ENCODE data around the gene TOR3A.
"Not testable (repeated sequence)": the region's sequence is repeated elsewhere in the genome, so short reads cannot be mapped to it uniquely, and the experiment has no call there.

TOR3A gene

DNA sequence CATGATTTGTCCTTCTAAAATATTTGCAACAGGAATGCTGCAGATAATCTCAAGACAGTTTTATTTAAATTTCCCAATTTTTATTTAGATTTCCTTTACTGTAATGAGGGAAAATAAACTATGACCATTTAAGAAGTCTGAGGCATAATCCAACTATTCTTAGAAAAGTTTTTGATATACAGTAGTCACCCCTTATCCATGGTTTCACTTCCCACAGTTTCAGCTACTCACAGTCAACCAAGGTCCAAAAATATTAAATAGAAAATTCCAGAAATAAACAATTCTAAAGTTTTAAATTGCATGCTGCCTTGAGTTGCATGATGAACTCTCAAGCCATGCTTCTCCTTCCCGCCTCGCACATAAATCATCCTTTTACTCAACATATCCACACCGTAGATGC lies 33.3 kb downstream of the TOR3A start:
- DNase-seq: no peak

DNA sequence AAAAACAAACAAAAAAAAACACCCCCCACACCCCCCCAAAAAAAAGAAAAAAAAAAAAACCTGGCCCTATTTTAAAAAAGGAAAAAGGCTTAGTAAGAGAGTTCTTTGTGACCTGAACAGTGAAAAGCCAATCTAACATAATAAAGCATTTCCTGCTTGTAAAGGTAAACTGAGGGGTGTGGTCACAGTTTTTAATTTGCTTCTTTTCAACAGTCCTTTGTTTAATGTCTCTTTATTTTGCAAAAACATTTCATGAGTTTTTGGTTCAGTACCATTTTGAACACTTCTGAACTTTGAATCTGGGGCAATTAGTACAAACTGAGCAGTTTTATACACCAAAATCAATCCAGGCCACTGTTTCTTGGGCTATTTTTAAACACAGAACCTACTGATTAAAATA lies 37.6 kb downstream of the TOR3A start:
- DNase-seq: no peak

DNA sequence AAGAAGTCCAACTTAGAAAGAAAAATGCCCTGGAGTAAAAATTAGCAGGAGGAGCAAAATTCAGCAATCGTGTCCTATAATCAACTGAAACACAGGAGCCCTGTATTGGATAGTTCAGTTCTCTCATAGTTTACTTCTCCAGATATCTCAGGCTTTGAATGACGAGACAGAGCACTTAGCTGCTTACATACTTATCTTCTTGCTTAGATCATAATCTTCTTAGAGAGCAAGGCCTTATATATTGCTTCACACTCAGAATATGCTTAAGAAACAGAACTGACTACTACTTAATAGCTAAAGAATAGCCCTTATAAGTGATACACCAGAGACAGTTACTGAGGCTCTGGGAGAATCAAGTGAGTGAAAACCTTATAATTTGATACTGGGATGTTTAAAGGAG lies 38.9 kb downstream of the TOR3A start:
- no peak for DNase-seq

DNA sequence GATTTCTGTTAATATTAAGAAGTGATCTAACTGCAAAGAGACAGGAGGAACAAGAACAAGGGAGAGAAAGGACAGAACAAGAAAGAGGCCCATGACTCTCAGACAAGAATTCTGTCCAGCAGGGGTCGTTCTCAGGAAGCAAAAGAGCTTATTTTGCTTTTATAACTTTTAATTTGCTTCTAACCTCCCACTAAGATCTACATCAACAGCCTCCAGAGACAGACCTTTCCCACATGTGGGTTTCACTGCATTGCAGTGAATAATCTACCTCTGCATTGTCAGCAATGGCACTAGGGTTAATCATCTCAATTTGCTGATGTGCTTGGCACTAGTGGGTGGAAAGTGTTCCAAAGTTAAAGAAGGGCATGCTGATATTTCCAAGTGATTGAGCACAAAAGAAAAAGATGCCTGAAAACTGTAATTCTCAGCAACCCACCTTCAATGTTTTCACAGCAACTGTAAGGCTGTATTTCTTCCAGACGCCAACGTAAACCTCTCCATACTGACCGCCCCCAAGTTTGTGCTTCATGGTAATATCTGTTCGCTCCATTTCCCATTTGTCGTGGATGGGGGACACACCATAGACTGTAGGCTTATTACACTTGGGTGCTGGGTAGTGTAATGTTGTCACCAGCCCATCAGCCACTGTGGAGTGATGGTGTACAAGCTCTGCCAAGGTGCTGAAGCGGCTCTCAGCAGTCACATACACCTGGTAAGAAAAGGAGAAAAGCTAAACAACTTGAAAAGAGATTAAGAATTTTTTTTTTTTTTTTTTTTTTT lies 39.5 kb downstream of the TOR3A start:
- no peak for DNase-seq

DNA sequence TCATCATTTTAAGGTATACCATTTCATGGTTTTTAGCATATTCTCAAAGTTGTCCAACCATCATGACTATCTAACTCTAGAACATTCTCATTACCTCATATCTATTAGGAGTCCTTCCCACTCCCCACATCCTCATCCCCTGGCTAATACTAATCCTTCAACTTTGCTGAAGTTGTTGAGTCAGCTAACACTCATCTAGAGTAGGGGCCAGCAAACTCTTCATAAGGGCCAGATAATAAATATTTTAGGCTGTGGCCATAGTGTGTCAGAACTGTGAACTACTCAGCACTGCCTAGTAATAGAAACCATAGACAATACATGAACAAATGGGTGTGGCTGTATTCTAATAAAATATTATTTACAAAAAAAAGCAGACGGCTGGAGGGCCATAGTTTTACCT lies 43.0 kb downstream of the TOR3A start:
- DNase-seq: no peak

DNA sequence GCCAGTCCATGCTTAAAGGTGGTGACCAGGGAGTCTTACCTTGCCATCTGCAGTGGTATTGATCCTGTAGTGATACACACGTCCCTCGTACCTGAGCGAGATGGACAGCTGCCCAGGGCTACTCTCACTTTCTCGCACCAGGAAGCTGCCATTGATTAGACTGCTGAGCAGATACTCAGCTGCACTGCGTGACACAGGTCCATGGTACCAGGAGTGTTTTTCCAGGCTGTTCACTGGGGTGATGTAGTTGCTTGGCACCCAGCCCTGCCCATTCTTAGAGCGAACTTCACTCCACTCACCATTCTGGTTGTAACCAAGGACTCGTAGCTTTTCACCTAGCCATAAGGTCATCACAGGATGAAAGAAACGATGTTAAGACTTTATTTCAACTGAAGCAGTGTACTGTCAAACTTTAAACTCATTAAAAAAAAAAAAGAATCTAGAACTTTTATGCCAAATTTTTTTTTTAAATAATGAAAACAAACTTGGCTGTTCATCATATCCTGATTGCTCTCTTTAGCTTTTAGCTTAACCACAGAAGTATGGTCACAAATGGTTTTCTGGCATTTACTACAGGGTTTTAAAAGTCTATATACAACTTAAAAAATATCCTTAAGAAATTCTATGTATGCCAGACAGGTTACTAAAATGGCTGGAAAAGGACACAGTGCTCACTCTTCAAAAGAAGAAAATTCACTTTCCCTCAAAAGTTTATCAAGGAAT lies 44.6 kb downstream of the TOR3A start:
- no peak for DNase-seq

DNA sequence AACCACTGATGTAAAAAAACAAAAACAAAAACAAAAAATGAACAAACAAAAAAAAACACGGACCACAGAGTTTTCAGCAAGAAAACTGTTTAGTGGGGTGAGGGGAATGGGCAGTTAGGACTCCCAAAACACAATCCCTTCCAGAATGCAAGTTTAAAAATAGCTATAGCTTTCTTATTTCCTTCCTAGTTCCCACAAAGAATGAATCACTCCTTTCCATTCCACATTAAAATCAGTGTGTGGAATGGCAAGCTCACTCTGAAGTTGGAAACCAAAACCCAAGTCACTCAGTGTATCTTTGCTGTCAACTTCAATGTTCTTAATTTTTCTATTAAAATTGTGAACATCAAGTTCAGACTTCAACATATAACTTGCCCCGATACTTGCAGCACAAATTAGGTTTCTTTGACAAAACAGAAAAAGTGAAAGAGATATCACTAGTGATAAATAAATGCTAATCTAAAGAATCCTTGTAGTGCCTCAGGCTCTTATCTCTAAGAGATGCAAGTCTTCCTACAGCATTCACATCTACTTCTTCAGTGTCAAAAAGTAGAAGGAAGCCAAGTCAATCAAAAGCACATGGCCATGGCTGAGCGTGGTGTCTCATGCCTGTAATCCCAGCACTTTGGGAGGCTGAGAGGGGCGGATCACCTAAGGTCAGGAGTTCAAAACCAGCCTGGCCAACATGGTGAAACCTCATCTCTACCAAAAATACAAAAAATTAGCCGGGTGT lies 45.5 kb downstream of the TOR3A start:
- DNase-seq: no peak

DNA sequence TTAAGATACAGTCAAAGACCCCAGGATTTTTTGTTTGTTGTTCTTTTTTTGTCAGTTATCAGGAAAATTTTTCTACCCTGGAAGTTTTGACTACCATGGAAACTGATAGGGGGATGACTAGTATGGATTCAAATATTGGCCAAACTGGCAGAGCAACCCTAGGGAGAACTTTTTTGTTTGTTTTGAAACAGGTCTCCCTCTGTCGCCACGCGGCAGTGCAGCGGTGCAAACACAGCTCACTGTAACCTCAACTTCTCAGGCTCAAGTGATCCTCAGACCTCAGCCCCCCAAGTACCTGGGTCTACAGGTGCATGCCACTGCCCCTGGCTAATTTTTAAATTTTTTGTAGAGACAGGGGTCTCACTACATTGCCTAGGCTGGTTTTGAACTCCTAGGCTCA lies 46.6 kb downstream of the TOR3A start:
- no peak for DNase-seq

DNA sequence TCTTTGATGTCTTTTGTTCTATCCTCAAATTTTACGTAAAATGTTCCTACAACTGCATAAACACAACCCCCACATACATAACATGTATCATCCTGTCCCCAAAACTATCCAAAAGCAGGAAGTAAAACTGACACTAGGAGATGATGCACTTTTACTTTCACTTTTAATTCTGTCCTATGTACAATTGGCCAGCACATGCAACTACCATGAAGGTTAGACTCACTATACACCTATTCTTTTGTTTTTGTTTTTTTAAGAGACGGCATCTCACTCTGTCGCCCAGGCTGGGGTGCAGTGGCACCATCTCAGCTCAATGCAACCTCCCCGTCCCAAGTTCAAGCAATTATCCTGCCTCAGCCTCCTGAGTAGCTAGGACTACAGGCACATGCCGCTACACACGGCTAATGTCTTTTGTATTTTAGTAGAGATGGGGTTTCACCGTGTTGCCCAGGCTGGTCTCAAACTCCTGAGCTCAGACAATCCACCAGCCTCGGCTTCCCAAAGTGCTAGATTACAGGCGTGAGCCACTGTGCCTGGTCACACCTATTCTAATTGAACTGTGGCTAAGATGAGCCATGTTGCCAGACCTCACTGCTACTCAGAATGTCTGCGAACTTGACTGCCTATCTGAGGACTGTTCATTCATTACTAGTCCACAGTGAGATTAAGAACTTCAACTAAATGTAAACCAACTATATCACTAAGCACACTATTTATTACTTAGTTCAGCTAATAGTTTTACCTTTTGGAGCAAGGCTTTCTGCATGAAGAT lies 48.0 kb downstream of the TOR3A start:
- DNase-seq: no peak

DNA sequence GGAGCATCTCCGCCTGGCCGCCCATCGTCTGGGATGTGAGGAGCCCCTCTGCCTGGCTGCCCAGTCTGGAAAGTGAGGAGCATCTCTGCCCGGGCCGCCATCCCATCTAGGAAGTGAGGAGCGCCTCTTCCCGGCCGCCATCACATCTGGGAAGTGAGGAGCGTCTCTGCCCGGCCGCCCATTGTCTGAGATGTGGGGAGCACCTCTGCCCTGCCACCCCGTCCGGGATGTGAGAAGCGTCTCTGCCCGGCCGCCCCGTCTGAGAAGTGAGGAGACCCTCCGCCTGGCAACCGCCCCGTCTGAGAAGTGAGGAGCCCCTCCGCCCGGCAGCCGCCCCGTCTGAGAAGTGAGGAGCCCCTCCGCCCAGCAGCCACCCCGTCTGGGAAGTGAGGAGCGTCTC lies 53.3 kb downstream of the TOR3A start:
- DNase-seq: not testable (repeated sequence)

DNA sequence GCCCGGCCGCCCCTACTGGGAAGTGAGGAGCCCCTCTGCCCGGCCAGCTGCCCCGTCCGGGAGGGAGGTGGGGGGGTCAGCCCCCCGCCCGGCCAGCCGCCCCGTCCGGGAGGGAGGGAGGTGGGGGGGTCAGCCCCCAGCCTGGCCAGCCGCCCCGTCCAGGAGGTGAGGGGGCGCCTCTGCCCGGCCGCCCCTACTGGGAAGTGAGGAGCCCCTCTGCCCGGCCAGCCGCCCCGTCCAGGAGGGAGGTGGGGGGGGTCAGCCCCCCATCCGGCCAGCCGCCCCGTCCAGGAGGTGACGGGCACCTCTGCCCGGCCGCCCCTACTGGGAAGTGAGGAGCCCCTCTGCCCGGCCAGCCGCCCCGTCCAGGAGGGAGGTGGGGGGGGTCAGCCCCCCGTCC lies 53.8 kb downstream of the TOR3A start:
- not testable (repeated sequence) for DNase-seq

DNA sequence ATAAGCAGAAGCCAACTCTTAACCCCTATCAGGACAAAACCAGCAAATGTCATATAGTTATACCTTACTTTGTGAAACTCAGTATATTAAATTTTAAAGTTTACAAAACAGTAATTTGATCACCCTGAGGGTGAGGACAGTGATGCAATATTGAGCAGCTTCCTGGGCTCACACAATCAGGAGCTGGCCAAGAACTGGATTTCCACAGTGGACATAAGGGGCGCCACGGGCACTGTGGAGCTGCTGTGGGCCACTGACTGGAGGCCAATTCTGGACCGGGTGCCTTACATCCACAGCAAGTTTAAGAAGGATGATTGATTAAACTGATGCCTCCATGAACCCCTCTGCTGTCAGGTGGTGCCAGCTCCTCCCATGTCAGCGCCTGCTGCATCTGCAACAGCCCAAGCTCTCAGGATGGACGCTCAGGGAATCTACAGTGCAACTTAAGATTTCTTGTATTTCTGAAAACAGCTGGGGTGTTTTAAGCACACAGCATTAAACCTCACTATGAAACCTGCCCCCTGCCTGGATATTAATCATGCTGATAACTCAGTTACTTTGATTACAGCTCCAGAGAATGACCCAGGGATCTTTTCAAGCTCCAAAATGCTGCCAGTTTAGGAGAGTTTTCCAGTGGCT lies 55.9 kb downstream of the TOR3A start:
- DNase-seq: no peak

DNA sequence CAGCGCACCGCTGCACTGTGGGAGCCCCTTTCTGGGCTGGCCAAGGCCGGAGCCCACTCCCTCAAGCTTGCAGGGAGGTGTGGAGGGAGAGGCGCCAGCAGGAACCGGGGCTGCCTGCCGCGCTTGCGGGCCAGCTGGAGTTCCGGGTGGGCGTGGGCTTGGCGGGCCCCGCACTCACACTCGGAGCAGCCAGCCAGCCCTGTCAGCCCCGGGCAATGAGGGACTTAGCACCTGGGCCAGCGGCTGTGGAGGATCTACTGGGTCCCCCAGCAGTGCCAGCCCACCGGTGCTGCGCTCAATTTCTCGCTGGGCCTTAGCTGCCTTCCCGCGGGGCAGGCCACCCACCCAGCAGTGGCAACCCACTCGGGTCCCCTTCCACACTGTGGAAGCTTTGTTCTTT lies 56.9 kb downstream of the TOR3A start:
- DNase-seq: not testable (repeated sequence)

DNA sequence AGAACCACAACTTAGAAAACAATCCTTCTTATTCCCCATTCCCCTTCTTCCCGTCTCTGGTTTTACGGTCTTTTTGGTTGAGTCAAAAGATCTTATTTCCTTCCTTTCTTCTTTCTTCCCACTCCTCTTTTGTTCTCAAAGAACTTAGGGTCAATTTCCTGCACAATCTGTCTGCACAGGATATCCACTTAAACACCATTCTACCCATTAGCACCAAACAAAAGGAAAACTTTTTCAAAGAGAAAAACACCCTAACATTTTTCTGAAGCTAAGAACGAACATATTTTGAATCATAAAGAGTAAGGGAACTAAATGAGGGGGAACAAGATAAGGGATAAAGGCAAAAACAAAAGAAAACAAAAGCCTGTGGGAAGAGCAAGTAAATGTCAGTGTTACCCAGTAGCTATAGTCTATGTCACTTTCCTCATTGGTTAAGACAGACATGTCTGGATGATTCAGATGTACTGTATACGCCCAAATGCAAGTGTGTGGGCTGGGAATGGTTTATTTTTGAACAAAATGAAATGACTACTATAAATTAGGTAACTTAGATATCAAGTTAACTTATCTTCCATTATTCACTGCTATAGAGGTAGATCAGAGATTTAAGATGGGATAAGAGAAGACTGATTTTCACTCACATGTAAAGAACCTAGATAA lies 59.9 kb downstream of the TOR3A start:
- no peak for DNase-seq

DNA sequence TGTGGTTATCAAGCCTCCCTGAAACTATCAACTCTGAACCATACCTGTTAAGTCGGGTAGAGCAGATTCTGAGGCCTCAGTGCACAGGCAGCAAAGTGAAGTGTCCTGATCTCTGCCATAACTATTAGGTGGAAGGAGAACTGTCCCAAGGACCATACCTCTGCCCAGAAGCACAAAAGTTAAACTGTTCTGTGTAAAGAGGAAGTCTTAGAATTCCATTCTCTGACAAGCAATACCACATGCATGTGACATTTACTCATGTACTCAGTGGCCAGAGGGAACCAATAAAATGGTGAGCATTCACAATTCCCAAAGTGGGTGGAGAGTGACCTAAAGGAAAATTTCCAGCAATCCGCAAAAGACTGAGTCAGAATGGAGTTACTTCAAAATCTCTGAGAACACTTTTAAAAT lies 61.0 kb downstream of the TOR3A start:
- no peak for DNase-seq

DNA sequence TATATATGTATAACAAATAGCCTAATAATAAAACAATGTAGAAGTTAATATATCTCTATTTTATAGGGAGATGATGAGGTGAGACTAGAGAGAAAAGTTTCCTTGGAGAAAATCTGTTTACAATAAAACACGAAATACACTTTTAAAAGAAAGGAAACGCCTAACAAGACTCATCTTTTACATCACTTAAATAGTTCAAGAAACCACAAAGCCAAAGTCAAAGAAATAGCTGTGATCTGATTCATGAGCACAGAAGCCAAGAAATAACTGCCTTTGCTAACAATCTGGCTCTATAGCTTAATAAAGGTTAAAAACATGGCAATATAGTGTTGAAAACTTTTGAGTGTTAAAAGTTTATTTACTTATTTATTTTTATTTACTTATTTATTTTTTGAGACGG lies 61.5 kb downstream of the TOR3A start:
- no peak for DNase-seq

DNA sequence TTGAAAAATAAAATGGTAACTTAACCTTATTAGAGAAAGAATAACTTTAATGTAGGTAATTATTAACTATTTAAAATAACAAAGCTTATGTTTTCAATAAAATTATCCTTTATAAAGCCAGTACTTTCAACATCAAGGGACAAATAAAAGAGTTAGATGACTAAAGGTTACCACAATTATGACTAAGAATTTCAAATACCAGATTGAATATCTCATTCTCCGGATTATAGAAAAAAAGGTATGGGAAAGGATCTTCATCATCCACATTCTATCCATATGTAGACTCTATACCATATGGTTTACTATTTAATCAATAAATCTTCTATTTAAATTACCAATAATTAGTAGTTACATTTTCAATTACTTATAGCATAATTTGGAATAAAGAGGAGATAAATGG lies 62.8 kb downstream of the TOR3A start:
- no peak for DNase-seq

DNA sequence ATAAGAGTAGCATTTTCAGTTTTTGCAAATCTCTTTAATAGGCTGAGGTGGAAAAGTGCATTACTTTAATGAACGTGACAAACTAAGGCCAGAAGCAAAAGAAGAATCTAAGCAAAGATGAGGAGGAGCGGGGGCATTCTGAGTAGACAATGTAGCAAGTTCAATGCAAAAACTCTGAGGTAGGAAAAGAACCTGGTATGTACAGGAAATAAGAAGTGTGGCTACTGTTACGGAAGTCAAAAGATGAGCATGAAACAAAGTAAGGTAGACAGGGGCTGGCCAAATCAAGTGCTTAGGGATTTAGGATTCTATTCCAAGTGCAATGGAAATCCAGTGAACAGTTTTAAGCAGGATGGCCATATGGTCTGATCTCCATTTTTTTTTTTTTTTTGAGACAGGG lies 63.7 kb downstream of the TOR3A start:
- DNase-seq: no peak

Measured in activated CD4-positive, alpha-beta T cell treated with anti-CD3 and anti-CD28 coated beads for 1 hour (primary cell).